Endothelial cell of hepatic sinusoid (primary cell): ENCODE results near the gene SRP68.
"Not testable (repeated sequence)": the region's sequence is repeated elsewhere in the genome, so short reads cannot be mapped to it uniquely, and the experiment has no call there.

ENCODE experiments used
- in situ Hi-C: cut with HindIII; loops from 2 replicates; pipeline ENCODE4 v1.10.0; 2017; ENCODE audit warnings: low sequenced_read_pairs

The SRP68 gene

GRCh38 chr17:76077584-76078110 is 5.3 kb upstream of the SRP68 start:
- in situ Hi-C loops, result no loop called here

GRCh38 chr17:76076765-76077583 is 4.7 kb upstream of the SRP68 start:
- in situ Hi-C loops, result no loop called here

GRCh38 chr17:76076146-76076764 is 3.9 kb upstream of the SRP68 start:
- in situ Hi-C loops, result no loop called here

- in situ Hi-C loops, result no loop called here
Observed at GRCh38 chr17:76075364-76076145, 3.2 kb upstream of the SRP68 start.

GRCh38 chr17:76074390-76075363 is 2.4 kb upstream of the SRP68 start, which contains the start of gene GALR2:
Gene GALR2, plus strand, starts transcription at chr17:76074781. Its CDS starts 103 bp downstream, at chr17:76074884.
- in situ Hi-C loops, result no loop called here

GRCh38 chr17:76071531-76072147 is 678 bp downstream of the SRP68 start:
- in situ Hi-C loops, result no loop called here

- in situ Hi-C loops, result no loop called here
Observed at GRCh38 chr17:76065775-76066174, 6.5 kb downstream of the SRP68 start.

GRCh38 chr17:76063875-76064546 is 8.3 kb downstream of the SRP68 start:
- in situ Hi-C loops, result no loop called here

- in situ Hi-C loops, result not testable (repeated sequence)
Observed at GRCh38 chr17:76058264-76058663, 14.1 kb downstream of the SRP68 start.

- in situ Hi-C loops, result no loop called here
Observed at GRCh38 chr17:76056882-76057281, 15.4 kb downstream of the SRP68 start.

GRCh38 chr17:76054112-76054476 is 18.2 kb downstream of the SRP68 start:
- in situ Hi-C loops, result no loop called here

GRCh38 chr17:76053246-76054111 is 18.8 kb downstream of the SRP68 start:
- in situ Hi-C loops, result no loop called here

GRCh38 chr17:76051561-76051960 is 20.8 kb downstream of the SRP68 start:
- in situ Hi-C loops, result no loop called here

- in situ Hi-C loops, result no loop called here
Observed at GRCh38 chr17:76050538-76051467, 21.5 kb downstream of the SRP68 start.

- in situ Hi-C loops, result loop anchor here (25.0 kb wide), 1 partner anchor 387 kb away; no protein-coding TSS in a partner anchor
Observed at GRCh38 chr17:76049836-76050537, 22.3 kb downstream of the SRP68 start.

- in situ Hi-C loops, result loop anchor here (25.0 kb wide), 1 partner anchor 388 kb away; no protein-coding TSS in a partner anchor
Observed at GRCh38 chr17:76049239-76049638, 23.1 kb downstream of the SRP68 start.
